GM23338 (cell line): Measurements from ENCODE around the gene SLC13A4. TPM values are rescaled to one million over a fixed set of nuclear protein-coding genes. Genes with fewer than 3 reads are reported as not detected.

Source experiments
- ATAC-seq: fragments of 200-7000 bp; cut with Tn5 transposase; 3 replicates; pipeline ENCODE4 v1.9.1; 2020
- DNase-seq: peaks from one replicate; pipeline ENCODE4 v3.0.0-alpha.2; 2015; ENCODE audit warnings: low spot score
- H2AFZ ChIP-seq: fragments of 200-600 bp; sonication (generic); 2 replicates; pipeline ENCODE4 v1.8.0; 2016; ENCODE audit warnings: antibody characterized with exemption, mild to moderate bottlenecking, moderate library complexity
- H3F3A ChIP-seq: fragments of 200-600 bp; sonication (generic); replicated peaks from 2 replicates; pipeline ENCODE4 v1.8.0; 2017; ENCODE audit warnings: antibody characterized with exemption, mixed run types, low read depth
- H3K27ac ChIP-seq: fragments of 200-600 bp; sonication (generic); 2 replicates; pipeline ENCODE4 v1.6.1; 2016; ENCODE audit warnings: low read depth
- H3K27me3 ChIP-seq: fragments of 200-600 bp; sonication (generic); 2 replicates; pipeline ENCODE4 v1.8.0; 2016; ENCODE audit warnings: mild to moderate bottlenecking, mixed run types, moderate library complexity; ENCODE audit not compliant: insufficient read depth
- H3K36me3 ChIP-seq: fragments of 200-600 bp; sonication (generic); 2 replicates; pipeline ENCODE4 v1.8.0; 2016; ENCODE audit warnings: mild to moderate bottlenecking; ENCODE audit not compliant: insufficient read depth
- H3K4me1 ChIP-seq: fragments of 200-600 bp; sonication (generic); 2 replicates; pipeline ENCODE4 v1.8.0; 2016; ENCODE audit warnings: mild to moderate bottlenecking, moderate library complexity; ENCODE audit not compliant: insufficient read depth
- H3K4me2 ChIP-seq: fragments of 200-600 bp; sonication (generic); 2 replicates; pipeline ENCODE4 v1.7.1; 2017; ENCODE audit warnings: mixed run types
- H3K4me3 ChIP-seq: fragments of 200-600 bp; sonication (generic); 2 replicates; pipeline ENCODE4 v1.6.1; 2016; ENCODE audit warnings: mixed run types
- H3K79me2 ChIP-seq: fragments of 200-600 bp; sonication (generic); replicated peaks from 2 replicates; pipeline ENCODE4 v1.8.0; 2017; ENCODE audit warnings: mild to moderate bottlenecking; ENCODE audit not compliant: insufficient read depth
- H3K9me2 ChIP-seq: fragments of 200-600 bp; sonication (generic); 2 replicates; pipeline ENCODE4 v1.8.0; 2017; ENCODE audit not compliant: insufficient read depth
- H4K20me1 ChIP-seq: fragments of 200-600 bp; sonication (generic); replicated peaks from 2 replicates; pipeline ENCODE4 v1.8.0; 2017; ENCODE audit warnings: mild to moderate bottlenecking; ENCODE audit not compliant: insufficient read depth
- H3K27ac Mint-ChIP-seq: 2 replicates; pipeline ENCODE4 v1.8.0; 2020; ENCODE audit warnings: inconsistent platforms, mild to moderate bottlenecking, moderate library complexity, mixed read lengths
- H3K27me3 Mint-ChIP-seq: 3 replicates; pipeline ENCODE4 v1.8.0; 2022; ENCODE audit warnings: low read depth, mild to moderate bottlenecking, moderate library complexity, mixed read lengths, inconsistent platforms; ENCODE audit not compliant: insufficient read depth, poor library complexity
- H3K36me3 Mint-ChIP-seq: 3 replicates; pipeline ENCODE4 v1.8.0; 2021; ENCODE audit warnings: low read depth, mild to moderate bottlenecking, inconsistent platforms, moderate library complexity, mixed read lengths
- H3K4me1 Mint-ChIP-seq: 3 replicates; pipeline ENCODE4 v1.8.0; 2020; ENCODE audit warnings: mild to moderate bottlenecking, inconsistent platforms, mixed read lengths
- H3K4me3 Mint-ChIP-seq: 3 replicates; pipeline ENCODE4 v1.8.0; 2021; ENCODE audit warnings: moderate library complexity, mild to moderate bottlenecking, inconsistent platforms, mixed read lengths
- H3K9me3 Mint-ChIP-seq: 3 replicates; pipeline ENCODE4 v1.8.0; 2020; ENCODE audit warnings: moderate library complexity, mild to moderate bottlenecking, inconsistent platforms, mixed read lengths
- CREB1 ChIP-seq: fragments of 250-450 bp; sonication (Bioruptor Pico); IDR thresholded peaks from 2 replicates; pipeline ENCODE4 v1.5.0; 2020; ENCODE audit warnings: low read depth, mild to moderate bottlenecking, moderate library complexity
- EZH2 ChIP-seq: fragments of 200-600 bp; sonication (generic); IDR thresholded peaks from one replicate; pipeline ENCODE4 v1.8.0; 2017; ENCODE audit warnings: antibody characterized with exemption, mild to moderate bottlenecking, low read depth; ENCODE audit not compliant: unreplicated experiment
- EZH2phosphoT487 ChIP-seq: fragments of 200-600 bp; sonication (generic); IDR thresholded peaks from one replicate; pipeline ENCODE4 v1.8.1; 2018; ENCODE audit warnings: antibody characterized with exemption; ENCODE audit not compliant: unreplicated experiment
- NANOG ChIP-seq: IDR thresholded peaks from 2 replicates; pipeline ENCODE4 v1.6.1; 2016; ENCODE audit warnings: antibody characterized with exemption, borderline replicate concordance
- POLR2AphosphoS5 ChIP-seq: IDR thresholded peaks from 2 replicates; pipeline ENCODE4 v1.6.1; 2016; ENCODE audit warnings: antibody characterized with exemption, low read depth
- STAT1 ChIP-seq: IDR thresholded peaks from one replicate; pipeline ENCODE4 v1.6.1; 2016; ENCODE audit warnings: antibody characterized with exemption; ENCODE audit not compliant: unreplicated experiment
- ZNF114 ChIP-seq: fragments of 250-450 bp; sonication (Bioruptor Pico); IDR thresholded peaks from 2 replicates; pipeline ENCODE4 v1.5.0; 2020; ENCODE audit warnings: mild to moderate bottlenecking, moderate library complexity
- ZNF331 ChIP-seq: fragments of 250-450 bp; sonication (Bioruptor Pico); IDR thresholded peaks from 2 replicates; pipeline ENCODE4 v1.5.0; 2020; ENCODE audit warnings: low read depth, mild to moderate bottlenecking, moderate library complexity
- polyA plus RNA-seq: library from polyadenylated mRNA; unstranded; fragments of >200 nt; fragmentation: Nextera tagmentation; extraction: Ambion mirVana; gene quantifications from 2 replicates; pipeline ENCODE4 v1.2.1, GENCODE V29; 2016
- total RNA-seq: library from RNA; depleted of rRNA; stranded (reverse); fragments of >200 nt; shearing (Covaris generic); gene quantifications from 2 replicates; pipeline ENCODE4 v1.2.3, GENCODE V29; 2014
- TF ChIP-seq, protein P1 (sequence below): IDR thresholded peaks from 2 replicates; pipeline ENCODE4 v1.6.1; 2016; ENCODE audit warnings: antibody characterized with exemption
- TF ChIP-seq, protein P2 (sequence below): fragments of 250-450 bp; sonication (Bioruptor Pico); IDR thresholded peaks from 2 replicates; pipeline ENCODE4 v1.5.0; 2020; ENCODE audit warnings: mild to moderate bottlenecking, moderate library complexity
- TF ChIP-seq, protein P3 (sequence below): IDR thresholded peaks from one replicate; pipeline ENCODE4 v1.6.1; 2018; ENCODE audit warnings: antibody characterized with exemption; ENCODE audit not compliant: unreplicated experiment

The SLC13A4 gene
- total and polyA plus RNA-seq, 2 experiments from 2014 or later, result 1.7 to 2.3 TPM

DNA sequence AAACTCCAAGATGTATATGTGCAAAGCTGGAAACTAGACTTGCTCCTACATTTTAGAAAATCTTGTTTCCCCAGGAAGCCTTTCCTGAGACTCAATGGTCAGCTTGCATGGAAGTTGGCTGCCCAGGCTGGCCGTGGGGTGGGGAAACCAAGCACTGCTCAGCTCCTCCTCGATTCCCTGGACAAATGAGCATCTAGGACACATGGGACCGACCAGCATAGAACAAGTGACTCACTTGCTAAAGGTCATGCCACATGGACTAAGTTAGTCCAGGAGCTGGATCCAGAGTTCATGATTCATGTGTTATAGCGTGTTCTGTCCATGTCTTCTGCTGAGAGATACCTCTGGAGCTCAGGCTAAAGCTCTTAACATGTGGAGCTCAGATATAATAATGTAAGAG lies 14.4 kb upstream of the SLC13A4 start:
- H3F3A ChIP-seq, result no peaks in the 10 kb centered on the region
- no peak for DNase-seq
- ATAC-seq, result no peak
- no peaks in the 10 kb centered on the region for H3K36me3 Mint-ChIP-seq
- no peaks in the 10 kb centered on the region for H3K9me3 Mint-ChIP-seq
- peaks cover 9% of the 10 kb centered on the region; the same call in 1 of the 2 replicates for H3K4me1 ChIP-seq
- H3K27me3 Mint-ChIP-seq, result peaks cover 6% of the 10 kb centered on the region
- H3K9me2 ChIP-seq, result no peaks in the 10 kb centered on the region
- H3K4me2 ChIP-seq, result no peak overlapping the region
- H3K4me3 ChIP-seq, result no peak overlapping the region
- H3K36me3 ChIP-seq, result no peaks in the 10 kb centered on the region
- no peak overlapping the region for H3K4me3 Mint-ChIP-seq
- no peaks in the 10 kb centered on the region for H4K20me1 ChIP-seq
- H3K27ac ChIP-seq, result no peak overlapping the region
- H3K79me2 ChIP-seq, result no peaks in the 10 kb centered on the region
- TF ChIP-seq, protein P1, sequence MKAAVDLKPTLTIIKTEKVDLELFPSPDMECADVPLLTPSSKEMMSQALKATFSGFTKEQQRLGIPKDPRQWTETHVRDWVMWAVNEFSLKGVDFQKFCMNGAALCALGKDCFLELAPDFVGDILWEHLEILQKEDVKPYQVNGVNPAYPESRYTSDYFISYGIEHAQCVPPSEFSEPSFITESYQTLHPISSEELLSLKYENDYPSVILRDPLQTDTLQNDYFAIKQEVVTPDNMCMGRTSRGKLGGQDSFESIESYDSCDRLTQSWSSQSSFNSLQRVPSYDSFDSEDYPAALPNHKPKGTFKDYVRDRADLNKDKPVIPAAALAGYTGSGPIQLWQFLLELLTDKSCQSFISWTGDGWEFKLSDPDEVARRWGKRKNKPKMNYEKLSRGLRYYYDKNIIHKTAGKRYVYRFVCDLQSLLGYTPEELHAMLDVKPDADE, result no peak
- no peak for TF ChIP-seq POLR2AphosphoS5
- TF ChIP-seq, protein P2, sequence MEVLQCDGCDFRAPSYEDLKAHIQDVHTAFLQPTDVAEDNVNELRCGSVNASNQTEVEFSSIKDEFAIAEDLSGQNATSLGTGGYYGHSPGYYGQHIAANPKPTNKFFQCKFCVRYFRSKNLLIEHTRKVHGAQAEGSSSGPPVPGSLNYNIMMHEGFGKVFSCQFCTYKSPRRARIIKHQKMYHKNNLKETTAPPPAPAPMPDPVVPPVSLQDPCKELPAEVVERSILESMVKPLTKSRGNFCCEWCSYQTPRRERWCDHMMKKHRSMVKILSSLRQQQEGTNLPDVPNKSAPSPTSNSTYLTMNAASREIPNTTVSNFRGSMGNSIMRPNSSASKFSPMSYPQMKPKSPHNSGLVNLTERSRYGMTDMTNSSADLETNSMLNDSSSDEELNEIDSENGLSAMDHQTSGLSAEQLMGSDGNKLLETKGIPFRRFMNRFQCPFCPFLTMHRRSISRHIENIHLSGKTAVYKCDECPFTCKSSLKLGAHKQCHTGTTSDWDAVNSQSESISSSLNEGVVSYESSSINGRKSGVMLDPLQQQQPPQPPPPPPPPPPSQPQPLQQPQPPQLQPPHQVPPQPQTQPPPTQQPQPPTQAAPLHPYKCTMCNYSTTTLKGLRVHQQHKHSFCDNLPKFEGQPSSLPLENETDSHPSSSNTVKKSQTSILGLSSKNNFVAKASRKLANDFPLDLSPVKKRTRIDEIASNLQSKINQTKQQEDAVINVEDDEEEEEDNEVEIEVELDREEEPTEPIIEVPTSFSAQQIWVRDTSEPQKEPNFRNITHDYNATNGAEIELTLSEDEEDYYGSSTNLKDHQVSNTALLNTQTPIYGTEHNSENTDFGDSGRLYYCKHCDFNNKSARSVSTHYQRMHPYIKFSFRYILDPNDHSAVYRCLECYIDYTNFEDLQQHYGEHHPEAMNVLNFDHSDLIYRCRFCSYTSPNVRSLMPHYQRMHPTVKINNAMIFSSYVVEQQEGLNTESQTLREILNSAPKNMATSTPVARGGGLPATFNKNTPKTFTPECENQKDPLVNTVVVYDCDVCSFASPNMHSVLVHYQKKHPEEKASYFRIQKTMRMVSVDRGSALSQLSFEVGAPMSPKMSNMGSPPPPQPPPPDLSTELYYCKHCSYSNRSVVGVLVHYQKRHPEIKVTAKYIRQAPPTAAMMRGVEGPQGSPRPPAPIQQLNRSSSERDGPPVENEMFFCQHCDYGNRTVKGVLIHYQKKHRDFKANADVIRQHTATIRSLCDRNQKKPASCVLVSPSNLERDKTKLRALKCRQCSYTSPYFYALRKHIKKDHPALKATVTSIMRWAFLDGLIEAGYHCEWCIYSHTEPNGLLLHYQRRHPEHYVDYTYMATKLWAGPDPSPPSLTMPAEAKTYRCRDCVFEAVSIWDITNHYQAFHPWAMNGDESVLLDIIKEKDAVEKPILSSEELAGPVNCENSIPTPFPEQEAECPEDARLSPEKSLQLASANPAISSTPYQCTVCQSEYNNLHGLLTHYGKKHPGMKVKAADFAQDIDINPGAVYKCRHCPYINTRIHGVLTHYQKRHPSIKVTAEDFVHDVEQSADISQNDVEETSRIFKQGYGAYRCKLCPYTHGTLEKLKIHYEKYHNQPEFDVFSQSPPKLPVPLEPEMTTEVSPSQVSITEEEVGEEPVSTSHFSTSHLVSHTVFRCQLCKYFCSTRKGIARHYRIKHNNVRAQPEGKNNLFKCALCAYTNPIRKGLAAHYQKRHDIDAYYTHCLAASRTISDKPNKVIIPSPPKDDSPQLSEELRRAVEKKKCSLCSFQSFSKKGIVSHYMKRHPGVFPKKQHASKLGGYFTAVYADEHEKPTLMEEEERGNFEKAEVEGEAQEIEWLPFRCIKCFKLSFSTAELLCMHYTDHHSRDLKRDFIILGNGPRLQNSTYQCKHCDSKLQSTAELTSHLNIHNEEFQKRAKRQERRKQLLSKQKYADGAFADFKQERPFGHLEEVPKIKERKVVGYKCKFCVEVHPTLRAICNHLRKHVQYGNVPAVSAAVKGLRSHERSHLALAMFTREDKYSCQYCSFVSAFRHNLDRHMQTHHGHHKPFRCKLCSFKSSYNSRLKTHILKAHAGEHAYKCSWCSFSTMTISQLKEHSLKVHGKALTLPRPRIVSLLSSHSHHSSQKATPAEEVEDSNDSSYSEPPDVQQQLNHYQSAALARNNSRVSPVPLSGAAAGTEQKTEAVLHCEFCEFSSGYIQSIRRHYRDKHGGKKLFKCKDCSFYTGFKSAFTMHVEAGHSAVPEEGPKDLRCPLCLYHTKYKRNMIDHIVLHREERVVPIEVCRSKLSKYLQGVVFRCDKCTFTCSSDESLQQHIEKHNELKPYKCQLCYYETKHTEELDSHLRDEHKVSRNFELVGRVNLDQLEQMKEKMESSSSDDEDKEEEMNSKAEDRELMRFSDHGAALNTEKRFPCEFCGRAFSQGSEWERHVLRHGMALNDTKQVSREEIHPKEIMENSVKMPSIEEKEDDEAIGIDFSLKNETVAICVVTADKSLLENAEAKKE, result no peak
- H3K27ac Mint-ChIP-seq, result no peak overlapping the region
- no peak overlapping the region for H2AFZ ChIP-seq
- peaks cover 13% of the 10 kb centered on the region for H3K4me1 Mint-ChIP-seq
- no peaks in the 10 kb centered on the region for H3K27me3 ChIP-seq

DNA sequence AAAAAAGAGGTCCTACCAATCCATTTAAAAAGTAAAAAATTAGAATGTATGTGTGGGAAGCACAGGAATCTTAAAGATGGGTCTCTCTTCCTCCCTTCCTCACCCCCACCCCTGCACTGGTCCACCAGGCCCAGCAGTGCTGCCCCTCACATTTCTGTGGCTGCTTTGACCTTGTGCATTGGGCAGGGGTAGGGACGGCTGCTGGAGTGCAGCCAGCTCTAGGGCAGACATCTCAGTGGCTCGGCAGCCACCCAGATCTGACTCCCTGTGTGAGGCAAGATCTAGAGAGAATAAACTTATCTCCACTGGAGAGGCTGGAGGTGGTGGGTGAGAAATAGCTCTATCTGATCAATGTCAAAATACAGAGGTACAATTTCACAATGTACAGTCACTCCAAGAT lies 13.9 kb upstream of the SLC13A4 start:
- Histone ChIP-seq H2AFZ (no peak overlapping the region), H3K4me1 (peaks cover 9% of the 10 kb centered on the region; the same call in 1 of the 2 replicates), H3K79me2 (no peaks in the 10 kb centered on the region), H3F3A (no peaks in the 10 kb centered on the region), H3K4me3 (no peak overlapping the region), H3K27me3 (no peaks in the 10 kb centered on the region), H3K36me3 (no peaks in the 10 kb centered on the region), H3K9me2 (no peaks in the 10 kb centered on the region), H4K20me1 (no peaks in the 10 kb centered on the region), H3K4me2 (no peak overlapping the region), H3K27ac (no peak overlapping the region)
- DNase-seq (no peak), ATAC-seq (no peak)
- Mint-ChIP-seq H3K4me3 (no peak overlapping the region), H3K27ac (no peak overlapping the region), H3K36me3 (no peaks in the 10 kb centered on the region), H3K9me3 (no peaks in the 10 kb centered on the region), H3K27me3 (peaks cover 6% of the 10 kb centered on the region), H3K4me1 (peaks cover 13% of the 10 kb centered on the region)
- no peak for TF ChIP-seq ZNF114
- TF ChIP-seq, protein P1, result no peak
- TF ChIP-seq CREB1 (CRISPR knock-in tag), result no peak
- no peak for TF ChIP-seq EZH2
- no peak for TF ChIP-seq ZNF331
- TF ChIP-seq, protein P3, sequence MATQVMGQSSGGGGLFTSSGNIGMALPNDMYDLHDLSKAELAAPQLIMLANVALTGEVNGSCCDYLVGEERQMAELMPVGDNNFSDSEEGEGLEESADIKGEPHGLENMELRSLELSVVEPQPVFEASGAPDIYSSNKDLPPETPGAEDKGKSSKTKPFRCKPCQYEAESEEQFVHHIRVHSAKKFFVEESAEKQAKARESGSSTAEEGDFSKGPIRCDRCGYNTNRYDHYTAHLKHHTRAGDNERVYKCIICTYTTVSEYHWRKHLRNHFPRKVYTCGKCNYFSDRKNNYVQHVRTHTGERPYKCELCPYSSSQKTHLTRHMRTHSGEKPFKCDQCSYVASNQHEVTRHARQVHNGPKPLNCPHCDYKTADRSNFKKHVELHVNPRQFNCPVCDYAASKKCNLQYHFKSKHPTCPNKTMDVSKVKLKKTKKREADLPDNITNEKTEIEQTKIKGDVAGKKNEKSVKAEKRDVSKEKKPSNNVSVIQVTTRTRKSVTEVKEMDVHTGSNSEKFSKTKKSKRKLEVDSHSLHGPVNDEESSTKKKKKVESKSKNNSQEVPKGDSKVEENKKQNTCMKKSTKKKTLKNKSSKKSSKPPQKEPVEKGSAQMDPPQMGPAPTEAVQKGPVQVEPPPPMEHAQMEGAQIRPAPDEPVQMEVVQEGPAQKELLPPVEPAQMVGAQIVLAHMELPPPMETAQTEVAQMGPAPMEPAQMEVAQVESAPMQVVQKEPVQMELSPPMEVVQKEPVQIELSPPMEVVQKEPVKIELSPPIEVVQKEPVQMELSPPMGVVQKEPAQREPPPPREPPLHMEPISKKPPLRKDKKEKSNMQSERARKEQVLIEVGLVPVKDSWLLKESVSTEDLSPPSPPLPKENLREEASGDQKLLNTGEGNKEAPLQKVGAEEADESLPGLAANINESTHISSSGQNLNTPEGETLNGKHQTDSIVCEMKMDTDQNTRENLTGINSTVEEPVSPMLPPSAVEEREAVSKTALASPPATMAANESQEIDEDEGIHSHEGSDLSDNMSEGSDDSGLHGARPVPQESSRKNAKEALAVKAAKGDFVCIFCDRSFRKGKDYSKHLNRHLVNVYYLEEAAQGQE, result no peak
- TF ChIP-seq STAT1, result no peak
- no peak for TF ChIP-seq EZH2phosphoT487
- no peak for TF ChIP-seq NANOG
